ENCODE data around the gene EBNA1BP2. TPM values are rescaled to one million over a fixed set of nuclear protein-coding genes. Genes with fewer than 3 reads are reported as not detected.
"Not testable (repeated sequence)": the region's sequence is repeated elsewhere in the genome, so short reads cannot be mapped to it uniquely, and the experiment has no call there.

The EBNA1BP2 gene, protein sequence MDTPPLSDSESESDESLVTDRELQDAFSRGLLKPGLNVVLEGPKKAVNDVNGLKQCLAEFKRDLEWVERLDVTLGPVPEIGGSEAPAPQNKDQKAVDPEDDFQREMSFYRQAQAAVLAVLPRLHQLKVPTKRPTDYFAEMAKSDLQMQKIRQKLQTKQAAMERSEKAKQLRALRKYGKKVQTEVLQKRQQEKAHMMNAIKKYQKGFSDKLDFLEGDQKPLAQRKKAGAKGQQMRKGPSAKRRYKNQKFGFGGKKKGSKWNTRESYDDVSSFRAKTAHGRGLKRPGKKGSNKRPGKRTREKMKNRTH
- 111 and 122 TPM in 2 replicates for total RNA-seq (2014; rRNA removed)
- polyA plus RNA-seq (2012) = 108 TPM

DNA sequence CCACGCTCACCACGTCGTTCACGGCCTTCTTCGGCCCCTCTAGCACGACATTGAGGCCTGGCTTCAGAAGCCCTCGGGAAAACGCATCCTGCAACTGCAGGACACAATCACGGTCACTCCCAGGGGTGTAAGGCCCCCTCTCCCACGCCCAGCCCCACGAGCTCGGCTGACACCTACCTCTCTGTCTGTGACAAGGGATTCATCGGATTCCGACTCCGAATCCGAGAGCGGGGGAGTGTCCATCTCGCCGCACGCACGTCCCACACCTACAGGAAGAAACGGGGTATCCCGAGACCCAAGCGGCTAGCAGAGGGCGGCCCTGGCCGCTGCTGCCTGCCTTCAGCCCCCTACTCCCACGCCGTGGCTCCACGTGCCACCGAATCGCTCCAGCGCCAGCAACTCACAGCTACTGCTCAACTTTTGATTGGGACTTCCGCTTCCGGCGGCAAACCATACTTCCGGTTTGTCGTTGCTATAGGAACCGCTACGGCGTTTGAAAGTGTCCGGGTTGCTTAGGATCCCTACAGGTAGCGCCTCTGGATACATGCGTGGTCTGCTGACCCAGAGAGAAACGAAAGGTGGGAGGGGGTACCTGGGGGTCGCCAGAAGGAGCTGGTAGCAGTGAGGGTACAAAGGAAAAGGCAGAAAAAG lies at the start of gene EBNA1BP2, which contains the start of gene CFAP57:
Gene EBNA1BP2 (minus strand): TSS at position 415 of the 651 bp plus-strand sequence. CDS start 172 bp downstream, at position 243.
Gene CFAP57 (plus strand): TSS at position 455 of the 651 bp plus-strand sequence. CDS start 424 bp downstream, outside the sequence.
- DNase-seq (ENCODE audit: low read depth) = peak; percentile 91

DNA sequence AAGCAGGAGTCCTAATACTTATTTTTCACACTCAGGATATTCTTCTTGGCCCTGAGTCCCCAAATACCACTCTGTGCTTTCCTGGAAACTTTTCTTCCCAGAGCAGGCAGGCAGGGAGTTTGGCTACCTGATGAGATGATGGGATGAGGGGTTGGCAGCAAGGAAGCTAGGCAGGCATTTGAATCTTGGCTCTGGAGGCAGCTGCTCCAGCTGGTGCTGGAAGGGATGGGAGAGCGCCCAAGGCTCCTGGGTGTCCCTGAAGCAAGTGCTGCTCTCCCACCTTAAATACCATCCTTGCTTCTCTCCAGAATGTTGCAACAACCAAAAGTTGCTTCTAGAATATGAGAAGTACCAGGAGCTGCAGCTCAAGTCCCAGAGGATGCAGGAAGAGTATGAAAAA lies 49.7 kb upstream of the EBNA1BP2 start:
- no peak for DNase-seq (ENCODE audit: low read depth)

DNA sequence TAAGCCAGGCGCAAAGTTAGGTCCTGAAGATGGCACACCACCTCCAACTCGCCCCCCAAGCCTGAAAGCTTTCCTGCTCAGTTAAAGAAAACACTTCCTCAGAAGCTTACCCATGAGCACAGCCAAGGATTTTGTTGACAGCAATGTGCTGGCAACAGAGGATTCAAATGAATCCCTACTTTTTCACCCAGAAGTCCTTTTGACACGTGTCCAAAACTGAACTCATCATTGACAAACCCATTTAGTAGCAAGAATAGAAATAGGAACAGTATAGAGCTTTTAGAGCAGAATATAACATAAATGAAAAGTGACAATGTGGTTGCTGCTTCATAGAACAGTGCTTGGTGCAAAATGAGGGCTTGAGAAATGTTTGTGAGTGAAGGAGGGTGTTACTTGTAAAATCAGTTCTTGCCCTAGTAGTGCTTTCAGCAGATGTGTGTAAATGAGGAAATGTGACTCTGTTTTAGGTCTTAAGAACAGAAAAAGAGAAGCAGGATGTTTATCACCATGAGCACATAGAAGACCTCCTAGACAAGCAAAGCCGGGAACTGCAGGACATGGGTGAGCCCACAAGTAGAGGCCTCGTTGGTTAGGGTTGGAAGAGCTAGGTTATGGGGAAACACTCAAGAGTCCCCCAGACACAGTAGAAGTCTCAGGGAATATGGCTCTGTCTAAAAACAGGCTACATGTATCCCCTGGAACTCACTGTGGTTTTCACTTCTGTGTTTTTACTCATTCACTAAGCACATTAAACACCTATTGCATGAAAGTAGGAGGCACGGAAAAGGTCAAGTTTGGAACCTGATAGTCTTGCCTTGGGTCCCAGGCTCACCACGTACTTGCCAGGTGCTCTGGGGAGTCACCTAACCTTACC lies 49.1 kb upstream of the EBNA1BP2 start:
- no peak for DNase-seq (ENCODE audit: low read depth)

DNA sequence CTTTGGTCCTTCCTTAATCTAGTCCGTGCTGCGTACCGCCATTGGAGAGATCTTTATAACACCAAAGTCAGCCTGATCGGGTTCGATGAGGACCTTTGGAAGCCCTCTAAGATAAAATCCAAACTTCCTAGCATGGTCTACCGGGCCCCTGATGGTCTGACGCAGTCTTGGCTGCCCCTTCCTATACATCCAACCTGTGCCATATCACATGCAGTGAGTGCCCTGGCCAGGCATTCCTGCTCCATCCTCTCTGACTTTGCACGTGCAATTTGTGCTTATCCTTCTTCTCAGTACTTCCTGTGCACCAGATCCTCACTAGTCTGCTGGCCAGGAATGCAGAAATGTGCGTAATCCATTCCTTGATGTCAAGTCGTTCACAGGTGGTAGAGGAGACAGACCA lies 45.7 kb upstream of the EBNA1BP2 start:
- DNase-seq (ENCODE audit: low read depth) = no peak

DNA sequence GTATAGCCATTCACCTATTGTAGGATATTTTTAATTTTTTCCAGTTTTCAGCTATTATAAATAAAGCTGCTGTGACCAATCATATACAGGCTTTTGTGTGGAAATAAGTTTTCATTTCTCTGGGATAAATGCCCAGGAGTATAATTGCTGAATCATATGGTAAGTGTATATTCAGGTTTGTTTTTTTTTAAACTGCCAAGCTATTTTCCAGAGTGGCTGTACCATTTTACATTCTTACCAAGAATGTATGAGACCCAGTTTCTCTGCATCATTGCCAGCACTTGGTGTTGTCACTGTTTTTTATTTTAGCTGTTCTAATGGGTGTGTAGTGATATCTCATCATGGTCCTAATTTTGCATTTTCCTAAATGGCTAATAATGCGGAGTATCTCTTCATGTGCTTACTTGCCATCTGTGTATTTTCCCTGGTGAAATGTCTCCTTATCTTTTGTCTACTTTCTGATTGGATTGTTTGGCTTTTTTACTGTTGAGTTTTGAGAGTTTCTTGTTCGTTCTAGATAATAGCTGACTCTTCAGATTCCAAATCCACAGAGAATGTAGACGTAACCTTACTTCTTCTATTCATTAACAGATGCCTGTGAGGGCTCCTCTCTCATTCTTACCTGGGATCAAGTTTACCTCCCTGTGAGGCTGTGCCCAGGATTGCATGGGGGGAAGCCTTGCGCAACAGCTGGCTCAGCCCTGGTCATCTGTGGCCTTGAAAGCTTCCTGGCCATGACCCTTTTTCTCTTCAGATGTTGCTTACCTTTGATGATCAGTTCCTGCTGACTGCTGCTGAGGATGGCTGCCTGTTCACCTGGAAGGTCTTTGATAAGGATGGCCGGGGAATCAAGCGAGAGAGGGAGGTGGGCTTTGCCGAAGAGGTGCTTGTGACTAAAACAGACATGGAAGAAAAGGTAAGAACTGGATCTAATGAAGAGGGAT lies 42.7 kb upstream of the EBNA1BP2 start:
- DNase-seq (ENCODE audit: low read depth) = no peak

DNA sequence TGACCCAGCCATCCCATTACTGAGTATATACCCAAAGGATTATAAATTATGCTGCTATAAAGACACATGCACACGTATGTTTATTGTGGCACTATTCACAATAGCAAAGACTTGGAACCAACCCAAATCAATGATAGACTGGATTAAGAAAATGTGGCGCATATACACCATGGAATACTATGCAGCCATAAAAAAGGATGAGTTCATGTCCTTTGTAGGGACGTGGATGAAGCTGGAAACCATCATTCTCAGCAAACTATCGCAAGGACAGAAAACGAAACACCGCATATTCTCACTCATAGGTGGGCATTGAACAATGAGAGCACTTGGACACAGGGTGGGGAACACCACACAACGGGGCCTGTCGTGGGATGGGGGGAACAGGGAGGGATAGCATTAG lies 36.2 kb upstream of the EBNA1BP2 start:
- DNase-seq (ENCODE audit: low read depth) = not testable (repeated sequence)

DNA sequence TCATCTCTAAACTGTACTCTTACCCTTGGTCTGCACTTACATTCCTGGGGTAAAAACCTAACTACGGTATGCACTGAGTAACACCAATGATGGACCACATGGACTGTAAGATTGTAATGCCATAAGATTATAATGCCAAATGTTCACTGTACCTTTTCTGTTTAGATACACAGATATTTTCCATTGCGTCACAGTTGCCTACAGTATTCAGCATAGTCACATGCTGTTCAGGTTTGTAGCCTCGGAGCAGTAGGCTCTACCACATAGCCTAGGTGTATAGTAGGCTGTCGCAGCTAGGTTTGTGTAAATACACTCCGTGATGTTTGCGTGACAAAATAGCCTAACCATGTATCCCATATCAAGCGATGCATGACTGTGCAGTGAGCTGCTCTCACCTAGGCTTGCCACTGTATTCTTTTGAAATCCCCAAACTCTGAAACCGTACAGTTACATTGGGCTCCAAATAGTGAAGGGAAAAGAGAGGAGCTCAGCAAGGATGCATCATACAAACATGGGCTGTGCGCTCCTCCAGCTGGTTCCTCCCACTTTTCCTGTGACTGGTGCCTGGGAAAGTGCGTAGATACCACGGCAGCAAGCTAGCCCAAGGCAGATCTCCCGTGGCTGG lies 35.3 kb upstream of the EBNA1BP2 start:
- no peak for DNase-seq (ENCODE audit: low read depth)

DNA sequence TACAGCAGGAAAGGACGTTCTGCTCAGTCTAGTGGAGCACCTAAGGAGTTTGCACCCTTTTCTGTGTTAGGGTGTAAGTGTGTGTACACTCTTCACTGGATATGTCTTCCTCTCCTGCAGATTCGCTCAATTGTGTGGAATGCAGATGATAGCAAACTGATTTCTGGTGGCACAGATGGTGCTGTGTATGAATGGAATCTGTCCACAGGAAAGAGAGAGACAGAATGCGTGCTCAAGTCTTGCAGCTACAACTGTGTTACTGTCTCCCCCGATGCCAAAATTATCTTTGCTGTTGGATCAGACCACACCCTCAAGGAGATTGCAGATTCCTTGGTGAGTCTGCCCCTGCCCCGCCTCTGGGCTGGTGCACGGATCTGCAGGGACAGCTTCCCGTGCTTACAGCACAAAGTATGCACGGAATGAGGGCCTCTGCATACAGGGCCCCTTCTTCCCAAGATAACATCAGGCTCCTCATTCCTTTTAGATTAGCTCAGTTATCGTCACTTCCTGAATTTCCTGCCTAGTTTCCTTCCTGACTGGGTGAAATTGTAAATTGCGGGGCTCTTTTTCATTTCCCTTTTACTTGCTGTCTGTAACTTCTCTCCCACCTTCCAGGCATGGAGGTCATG lies 34.6 kb upstream of the EBNA1BP2 start:
- peak; percentile 87 for DNase-seq (ENCODE audit: low read depth)

DNA sequence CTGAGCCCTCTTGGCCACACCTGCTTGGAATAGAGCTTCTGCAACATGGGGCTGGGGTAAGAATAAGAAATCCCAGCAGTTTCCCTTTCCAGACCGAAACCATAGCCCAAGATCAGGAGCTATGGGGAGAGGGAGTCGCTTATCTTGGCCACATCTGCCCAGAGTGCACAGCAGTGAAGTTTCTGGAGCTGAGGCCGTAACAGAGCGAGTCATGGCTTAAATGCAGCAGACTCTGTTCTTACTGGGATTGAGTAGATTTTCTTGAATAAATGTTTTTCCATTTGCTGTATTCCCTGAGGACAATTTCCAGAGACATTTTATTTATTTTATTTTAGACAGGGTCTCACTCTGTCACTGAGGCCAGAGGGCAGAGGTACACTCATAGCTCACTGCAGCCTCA lies 33.6 kb upstream of the EBNA1BP2 start:
- DNase-seq (ENCODE audit: low read depth) = peak; percentile 52

DNA sequence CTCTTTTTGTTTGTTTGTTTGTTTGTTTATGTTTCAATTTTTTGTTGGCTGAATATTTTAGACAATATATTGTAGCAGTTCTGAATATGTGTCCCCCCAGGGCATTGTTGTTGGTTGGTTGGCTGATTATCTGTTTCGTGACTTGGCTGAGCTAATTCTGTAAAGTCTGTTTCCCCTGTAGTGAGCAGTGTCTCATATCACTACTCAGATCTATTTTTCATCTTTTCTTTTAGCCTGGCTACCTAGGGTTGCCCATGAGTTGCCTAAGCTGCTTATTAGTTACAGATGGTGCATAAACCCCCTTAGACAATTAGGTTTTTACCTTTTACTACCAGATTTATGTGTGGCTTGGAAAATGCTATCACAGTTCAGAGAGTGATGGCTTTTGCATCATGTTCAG lies 32.3 kb upstream of the EBNA1BP2 start:
- DNase-seq (ENCODE audit: low read depth) = no peak

DNA sequence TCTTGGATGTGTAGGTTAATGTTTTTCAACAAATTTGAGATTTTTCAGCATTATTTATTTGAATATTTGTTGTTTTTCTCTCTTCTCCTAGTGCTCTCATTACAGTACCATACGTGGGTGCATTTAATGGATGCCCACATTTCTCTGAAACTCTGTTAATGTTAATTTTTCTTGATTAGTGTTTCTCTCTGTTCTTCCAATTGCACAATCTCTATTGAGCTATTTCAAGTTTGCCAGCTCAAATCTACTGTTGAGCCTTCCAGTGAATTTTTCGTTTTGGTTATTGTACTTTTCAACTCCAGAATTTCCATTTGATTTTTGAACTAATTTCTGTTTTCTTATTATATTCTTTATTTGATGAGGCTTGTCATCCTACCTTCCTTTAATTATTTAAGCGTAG lies 31.8 kb upstream of the EBNA1BP2 start:
- DNase-seq (ENCODE audit: low read depth) = no peak

DNA sequence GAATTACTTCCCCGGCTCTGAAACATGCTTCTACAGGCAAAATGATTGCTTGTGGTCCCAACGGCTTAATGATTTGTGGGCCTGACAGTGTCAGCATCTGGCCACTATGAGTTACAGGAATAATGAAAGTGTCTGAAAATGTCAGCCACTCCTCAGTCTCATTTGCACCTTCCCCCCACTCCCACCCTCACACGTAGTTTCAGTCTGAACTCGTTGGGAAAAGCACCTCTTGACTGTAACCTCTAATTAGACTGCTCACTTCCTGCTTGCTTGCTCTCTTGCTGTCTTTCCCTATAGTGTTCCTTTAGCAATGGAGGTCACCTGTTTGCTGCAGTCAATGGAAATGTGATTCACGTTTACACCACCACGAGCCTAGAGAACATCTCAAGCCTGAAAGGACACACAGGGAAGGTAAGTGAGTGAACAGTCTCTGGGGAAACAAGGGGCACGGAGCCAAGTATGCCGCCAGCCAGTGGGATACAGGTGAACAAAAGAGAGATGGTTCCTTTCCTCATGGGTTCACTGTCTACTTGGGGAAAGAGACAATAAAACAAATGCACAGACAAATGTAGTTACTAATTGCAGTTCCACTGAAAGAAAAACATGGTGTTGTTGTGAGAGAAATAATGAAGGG lies 27.1 kb upstream of the EBNA1BP2 start:
- no peak for DNase-seq (ENCODE audit: low read depth)

DNA sequence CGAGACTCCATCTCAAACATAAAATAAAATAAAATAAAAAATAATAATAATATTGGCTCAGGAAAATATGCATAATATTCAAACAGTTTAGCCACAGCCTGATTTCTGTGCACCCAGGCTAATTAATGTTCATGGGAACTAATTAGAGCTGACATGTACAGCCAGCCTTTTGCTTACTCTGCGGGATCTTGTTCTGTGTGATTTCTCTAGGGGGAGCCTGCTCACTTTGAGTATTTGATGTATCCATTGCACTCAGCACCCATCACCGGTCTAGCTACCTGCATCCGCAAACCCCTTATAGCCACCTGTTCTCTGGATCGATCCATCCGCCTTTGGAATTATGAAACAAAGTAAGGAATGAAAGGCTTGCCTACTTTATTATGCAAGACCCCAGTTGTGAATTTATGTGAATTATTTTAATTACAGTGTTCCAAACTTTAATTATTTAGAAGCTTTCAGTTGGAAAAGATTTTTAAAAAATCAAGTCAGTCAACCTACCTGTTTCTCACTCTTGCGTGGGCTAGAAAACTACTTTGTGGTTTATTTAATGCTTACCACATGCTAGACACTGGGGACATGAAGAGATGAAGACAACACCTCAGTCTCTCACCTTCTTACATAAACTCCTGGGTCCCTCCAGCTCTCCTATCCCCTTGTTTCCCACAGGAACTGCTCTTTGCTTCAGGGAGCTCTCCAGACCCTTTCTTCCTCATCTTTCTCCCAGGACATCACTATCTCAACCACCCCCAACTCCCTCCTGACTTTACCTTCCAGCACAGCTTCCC lies 25.4 kb upstream of the EBNA1BP2 start:
- DNase-seq (ENCODE audit: low read depth) = no peak

DNA sequence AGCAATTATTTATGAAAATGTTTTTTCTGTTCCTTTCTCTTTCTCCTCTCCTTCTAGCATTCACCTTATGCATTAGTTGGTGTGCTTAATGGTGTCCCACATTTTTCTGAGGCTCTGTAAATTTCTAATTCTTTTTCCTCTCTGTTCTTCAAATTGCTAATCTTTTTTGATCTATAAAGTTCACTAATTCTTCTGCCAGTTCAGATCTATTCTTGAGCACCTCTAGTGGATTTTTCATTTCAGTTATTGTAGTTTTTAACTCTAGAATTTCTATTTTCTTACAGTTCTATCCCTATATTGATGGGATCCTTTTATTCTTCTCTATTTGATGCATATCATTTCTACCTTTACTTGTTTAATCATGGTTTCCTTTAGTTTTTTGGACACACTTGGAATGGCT lies 22.4 kb upstream of the EBNA1BP2 start:
- no peak for DNase-seq (ENCODE audit: low read depth)

DNA sequence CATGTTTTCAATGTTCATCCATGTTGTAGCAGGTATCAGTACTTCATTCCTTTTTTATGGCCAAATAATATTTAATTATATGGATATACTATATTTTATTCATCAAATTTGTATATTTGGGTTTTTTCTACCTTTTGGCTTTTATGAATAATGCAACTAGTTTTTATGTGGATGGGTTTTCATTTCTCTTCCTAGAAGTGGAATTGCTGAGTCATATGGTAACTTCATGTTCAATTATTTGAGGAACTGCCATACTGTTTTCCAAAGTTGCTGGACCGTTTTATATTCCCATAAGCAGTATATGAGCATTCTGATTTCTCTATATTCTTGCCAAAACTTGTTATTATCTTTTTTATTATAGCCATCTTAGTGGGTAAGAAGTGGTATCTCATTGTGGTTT lies 16.0 kb upstream of the EBNA1BP2 start:
- no peak for DNase-seq (ENCODE audit: low read depth)

DNA sequence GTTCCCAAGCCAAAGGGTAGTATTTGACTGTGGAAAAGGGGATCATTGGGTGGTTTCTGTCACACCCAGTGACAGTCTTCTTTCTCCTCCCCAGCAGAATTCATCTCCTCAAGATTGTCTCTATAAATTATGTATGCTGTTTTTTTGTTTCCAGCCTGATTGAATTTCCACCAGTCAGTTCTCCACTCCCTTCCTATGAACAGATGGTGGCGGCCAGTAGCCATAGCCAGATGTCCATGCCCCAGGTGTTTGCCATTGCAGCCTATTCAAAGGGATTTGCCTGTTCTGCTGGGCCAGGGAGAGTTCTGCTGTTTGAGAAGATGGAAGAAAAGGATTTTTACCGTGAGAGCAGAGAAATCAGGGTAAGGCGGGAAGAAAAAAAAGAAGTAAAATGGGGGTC lies 12.9 kb upstream of the EBNA1BP2 start:
- no peak for DNase-seq (ENCODE audit: low read depth)

DNA sequence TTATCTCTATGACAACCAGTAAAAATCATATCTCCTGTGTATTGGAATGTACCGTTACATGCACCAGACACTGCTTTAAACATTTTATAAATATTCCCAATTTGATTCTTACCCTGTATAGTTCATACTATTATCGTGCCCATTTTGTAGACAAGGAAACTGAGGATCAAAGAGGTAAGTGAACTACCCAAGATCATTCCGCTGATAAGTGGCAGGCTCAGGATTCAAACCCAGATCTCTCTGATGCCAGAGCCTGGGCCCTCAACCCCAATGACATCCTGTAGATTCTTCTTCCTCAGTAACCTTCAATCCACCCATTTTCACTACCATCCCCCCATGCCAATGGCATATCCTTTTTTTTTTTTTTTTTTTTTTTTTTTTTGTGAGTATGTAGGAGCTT lies 12.3 kb upstream of the EBNA1BP2 start:
- DNase-seq (ENCODE audit: low read depth) = no peak

DNA sequence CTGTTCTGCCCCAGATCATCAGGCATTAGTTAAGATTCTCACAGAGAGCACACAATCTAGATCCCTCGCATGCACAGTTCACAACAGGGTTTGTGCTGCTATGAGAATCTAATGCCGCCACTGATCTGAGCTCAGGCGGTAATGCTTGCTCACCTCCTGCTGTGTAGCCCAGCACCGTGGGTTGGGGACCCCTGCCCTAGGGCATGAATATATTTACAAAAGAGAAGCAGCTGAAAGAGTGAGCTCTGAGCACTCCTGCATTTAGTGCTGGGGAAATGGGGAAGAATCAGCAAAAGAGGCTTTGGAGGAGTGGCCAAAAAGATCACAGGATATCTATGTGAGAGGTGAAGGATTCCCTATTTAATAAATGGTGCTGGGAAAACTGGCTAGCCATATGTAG lies 5.6 kb upstream of the EBNA1BP2 start:
- DNase-seq (ENCODE audit: low read depth) = no peak

DNA sequence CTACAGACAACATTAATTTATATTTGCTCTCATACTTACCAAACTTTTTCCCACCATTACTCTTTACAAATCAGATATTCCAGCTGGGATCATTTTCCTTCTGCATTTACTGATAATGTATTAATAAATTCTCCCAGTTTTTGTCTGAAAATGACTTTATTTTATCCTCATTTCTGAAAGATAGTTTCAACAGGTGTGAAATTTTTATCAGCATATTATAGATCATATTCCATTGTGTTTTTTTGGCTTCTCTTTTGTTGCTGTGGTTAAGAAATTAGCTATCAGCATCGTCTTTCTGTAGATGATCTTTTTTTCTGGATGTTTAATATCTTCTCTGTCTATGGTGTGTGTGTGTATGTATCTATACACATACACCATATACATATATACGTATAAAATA lies 2.8 kb upstream of the EBNA1BP2 start:
- DNase-seq (ENCODE audit: low read depth) = no peak

All from LHCN-M2 (cell line).